ENCODE results near the gene DGKH.

DNA sequence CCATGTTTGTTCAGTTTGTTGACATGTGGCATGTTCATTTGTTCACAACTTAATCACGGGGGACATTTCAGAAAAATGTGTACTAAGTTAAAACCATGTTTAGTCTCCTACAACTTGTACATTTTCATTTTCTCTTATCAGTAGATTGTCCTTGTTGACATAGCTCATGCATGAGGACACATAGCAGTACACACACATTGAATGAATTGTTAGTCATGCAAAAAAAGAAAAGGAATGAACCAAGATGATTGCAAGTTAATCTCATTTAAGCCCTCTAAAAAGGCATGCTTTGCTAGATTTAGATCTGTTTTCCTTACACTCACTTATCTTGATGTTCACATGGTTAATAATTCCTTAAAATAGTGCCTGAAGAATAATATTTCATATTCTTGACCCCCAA lies 185.3 kb downstream of the DGKH start:
- TF ChIP-seq, protein P1, sequence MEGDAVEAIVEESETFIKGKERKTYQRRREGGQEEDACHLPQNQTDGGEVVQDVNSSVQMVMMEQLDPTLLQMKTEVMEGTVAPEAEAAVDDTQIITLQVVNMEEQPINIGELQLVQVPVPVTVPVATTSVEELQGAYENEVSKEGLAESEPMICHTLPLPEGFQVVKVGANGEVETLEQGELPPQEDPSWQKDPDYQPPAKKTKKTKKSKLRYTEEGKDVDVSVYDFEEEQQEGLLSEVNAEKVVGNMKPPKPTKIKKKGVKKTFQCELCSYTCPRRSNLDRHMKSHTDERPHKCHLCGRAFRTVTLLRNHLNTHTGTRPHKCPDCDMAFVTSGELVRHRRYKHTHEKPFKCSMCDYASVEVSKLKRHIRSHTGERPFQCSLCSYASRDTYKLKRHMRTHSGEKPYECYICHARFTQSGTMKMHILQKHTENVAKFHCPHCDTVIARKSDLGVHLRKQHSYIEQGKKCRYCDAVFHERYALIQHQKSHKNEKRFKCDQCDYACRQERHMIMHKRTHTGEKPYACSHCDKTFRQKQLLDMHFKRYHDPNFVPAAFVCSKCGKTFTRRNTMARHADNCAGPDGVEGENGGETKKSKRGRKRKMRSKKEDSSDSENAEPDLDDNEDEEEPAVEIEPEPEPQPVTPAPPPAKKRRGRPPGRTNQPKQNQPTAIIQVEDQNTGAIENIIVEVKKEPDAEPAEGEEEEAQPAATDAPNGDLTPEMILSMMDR (IDR thresholded peaks at IDR 0.05), result no peak
- no peak for TF ChIP-seq ZFX (IDR thresholded peaks at IDR 0.05; ENCODE audit: borderline replicate concordance)
